GM18505 (cell line): Measurements from ENCODE around the gene MACF1.

Source experiments
- ATAC-seq: cut with Tn5 transposase; IDR thresholded peaks from one replicate; pipeline ENCODE4 v1.9.1; 2021; ENCODE audit not compliant: unreplicated experiment
- POLR2A ChIP-seq: IDR thresholded peaks from 4 replicates; pipeline ENCODE4 v1.6.1; 2011; ENCODE audit warnings: borderline replicate concordance; ENCODE audit not compliant: insufficient read depth, insufficient read length; ENCODE audit errors: extremely low read depth

MACF1 gene

DNA sequence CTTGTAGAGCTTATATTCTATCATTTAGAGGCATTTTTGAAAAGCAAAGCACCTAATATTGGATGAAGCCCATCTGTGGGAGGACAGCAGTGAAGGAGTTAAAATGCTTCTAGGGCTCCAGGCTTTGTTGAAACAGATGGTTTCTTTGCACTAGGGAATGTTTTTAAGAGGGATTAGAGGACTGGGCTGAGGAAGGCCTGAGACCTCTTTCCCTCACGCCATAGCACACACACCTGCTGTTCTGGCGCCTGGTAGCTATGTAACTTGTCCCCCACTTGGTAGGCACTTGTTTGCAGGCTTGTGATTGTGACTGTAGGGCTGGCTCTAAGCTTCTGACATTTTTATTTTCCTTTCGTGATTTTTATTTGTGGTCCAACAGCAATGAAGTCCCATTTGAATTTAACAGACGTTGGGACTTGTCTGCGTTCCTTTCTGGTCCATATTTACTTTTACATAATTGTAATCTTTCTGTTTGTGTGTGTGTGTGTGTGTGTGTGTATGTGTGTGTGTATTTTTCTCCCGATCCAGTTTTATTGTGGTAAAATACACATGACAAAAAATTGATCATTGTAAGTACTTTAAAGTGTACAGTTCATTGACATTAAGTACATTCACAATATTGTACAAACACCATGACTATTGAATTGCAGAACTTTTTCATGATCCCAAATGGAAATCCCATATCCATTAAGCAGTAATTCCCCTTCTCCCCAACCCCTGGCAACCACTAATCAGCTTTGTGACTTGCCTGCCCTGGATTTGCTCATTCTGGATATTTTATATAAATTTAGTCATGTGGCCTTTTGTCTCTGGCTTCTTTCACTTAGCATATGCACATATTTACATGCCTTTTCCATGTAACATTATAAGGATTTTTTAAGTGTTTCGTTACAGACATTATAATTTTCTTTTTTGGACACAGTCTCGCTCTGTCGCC lies 33.5 kb upstream of the MACF1 start:
- no peak for TF ChIP-seq POLR2A
- no peak for ATAC-seq

DNA sequence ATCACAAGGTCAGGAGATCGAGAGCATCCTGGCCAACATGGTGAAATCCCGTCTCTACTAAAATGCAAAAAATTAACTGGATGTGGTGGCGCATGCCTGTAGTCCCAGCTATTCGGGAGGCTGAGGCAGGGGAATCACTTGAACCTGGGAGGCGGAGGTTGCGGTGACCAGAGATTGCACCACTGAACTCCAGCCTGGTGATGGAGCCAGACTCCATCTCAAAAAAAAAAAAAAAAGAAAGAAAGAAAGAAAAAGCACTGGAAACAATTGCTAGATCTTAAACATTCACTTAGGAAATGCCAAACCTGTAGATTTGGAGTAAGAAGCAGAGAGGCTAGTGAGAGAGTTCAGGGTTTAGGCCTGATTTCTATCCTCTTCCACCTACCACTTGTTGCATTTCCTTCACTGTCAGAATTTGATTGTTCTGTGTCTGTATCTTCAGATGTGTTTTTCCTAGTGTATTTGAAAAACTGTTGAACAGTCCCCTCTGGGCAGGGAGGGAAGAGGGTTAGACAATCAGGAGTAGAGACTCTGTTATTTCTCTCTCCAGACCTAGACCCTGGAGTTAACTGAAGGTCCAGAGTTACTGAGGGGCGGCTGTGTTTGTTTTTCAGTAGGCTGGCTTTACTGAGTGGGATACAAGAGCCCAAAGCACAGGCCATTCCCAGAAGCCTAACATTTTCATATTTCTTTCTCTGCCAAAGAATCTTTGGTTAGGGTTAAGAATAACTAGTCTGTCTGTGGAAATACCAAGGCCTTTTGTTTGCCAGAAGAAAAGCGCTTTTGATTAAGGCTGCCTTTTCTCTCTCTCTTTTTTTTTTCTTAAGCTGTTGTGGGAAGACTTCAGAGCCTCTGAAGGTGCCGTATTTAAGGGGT lies 31.1 kb upstream of the MACF1 start:
- no peak for TF ChIP-seq POLR2A
- ATAC-seq = no peak

DNA sequence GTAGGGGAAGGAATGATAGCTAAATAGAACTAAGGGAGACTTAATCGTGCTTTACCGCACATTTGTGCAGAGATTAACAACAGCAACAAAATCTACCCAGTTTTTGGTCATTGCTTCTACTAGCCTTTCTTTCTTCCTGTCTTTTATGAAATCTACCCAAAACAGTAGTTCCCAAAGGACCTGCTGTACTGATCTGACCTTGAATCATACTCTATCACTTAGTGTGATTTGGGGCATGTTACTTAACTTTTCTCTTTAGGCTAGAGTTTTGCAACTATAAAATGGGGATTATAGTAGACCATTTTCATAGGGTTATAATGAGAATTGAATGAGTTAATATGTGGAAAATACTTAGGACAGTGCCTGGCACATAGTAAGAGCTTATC lies 30.5 kb upstream of the MACF1 start:
- no peak for ATAC-seq
- TF ChIP-seq POLR2A = no peak

DNA sequence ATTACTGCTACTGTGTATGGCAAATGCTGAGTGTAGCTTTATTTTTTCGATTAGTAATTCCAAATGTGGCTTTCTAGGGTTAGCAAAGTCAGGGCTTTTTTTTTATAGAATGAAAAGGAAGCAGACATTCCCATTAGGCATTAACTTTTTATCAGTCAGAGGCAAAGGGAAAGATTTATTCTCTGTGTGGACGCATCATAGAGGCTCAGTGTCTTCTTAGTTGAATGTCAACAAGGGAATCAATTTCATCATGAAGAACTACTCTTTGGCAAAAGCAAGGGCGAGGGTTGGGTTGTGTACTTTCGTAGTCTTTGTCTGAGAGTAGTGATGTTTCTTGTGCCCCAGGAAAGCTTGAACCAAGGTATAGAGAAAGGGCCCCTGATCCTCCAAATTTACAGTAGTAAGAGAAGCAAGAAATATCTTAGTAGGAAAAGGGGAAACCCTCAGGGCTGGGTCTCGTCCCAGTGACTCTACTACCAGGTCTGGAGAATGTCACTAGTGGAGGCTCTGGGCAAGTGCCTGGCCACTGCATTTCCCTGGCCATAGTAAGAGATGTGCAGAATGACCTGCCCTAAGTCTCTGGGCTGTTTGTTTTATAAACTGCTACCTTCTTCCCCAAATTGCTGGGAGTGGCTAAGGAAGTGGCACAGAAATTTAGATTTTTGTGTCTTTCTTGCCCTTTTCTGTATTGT lies 30.0 kb upstream of the MACF1 start:
- no peak for TF ChIP-seq POLR2A
- ATAC-seq = no peak

DNA sequence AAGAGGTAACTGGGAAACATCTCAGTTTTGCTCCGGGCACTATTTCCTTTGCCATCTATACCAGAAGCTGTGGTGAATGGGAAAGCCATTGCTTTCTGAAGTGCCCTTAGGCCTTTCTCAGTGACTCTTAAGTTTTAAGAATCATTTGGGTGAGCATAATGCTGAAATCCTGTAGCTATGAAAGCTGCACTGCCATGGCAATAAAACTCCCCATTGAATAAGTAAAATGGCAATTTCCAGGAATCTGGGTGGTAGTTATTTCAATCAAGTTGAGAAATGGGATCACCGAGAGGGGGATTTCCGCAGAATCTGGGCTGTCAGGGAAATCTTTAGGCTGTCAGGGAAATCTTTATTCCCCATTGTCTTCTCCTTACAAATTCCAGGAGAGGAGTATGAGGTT lies 26.8 kb upstream of the MACF1 start:
- TF ChIP-seq POLR2A = no peak
- ATAC-seq = no peak

DNA sequence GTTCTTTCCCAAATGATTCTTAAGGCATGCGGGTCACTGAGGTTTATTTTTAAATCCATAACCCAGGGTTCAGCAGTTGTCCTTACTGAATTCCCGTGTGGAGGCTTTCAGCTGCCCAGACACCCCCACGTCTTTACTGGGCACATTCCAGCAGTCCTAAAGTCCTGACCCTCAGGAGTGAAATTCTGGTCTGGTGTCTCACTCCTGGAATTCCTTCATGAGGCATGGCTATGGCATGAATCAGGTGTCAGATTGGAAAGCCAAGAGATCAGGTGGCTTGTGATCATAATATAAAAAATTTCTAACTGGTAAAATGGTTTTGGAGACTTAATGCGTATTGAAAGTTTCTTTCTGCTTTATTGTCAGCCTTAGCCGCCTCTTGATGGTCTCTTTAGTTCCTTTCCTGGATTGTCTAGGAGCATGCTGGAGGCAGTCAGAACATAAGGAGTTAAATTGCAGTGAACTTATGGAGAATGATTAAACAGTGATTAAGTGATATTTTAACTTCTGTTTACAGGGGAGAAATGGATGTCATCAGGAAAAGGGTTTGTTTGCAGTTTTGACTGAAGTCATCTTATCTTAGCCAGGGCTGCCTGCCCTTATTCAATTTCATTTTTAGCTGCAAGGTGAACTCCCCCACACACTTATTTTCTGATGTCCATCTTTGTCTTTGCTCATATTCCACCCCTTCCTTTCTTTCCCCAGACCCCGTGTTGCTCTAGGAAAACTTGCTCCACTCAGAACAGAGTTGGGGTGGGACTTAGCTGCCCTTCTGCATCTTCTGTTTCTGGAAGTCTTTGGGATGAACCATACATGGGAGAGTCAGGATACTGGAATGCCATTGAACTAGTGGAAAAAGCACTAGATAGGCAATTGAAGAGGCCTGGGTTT lies 25.7 kb upstream of the MACF1 start:
- no peak for ATAC-seq
- no peak for TF ChIP-seq POLR2A

DNA sequence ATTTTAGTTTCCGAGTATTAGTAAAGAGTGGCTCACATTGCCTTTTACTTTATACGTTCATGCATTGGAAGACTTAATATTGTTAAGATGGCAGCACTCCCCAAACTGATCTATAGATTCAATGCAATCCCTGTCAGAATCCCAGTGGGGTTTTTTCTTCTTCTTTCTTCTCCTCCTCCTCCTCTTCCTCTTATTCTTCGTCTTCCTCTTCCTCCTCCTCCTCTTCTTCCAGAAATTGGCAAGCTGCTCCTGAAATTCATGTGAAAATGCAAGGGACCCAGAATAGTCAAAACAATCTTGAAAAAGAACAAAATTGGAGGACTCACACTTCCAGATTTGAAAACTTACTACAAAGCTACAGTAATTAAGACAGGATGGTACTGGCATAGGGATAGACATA lies 23.2 kb upstream of the MACF1 start:
- TF ChIP-seq POLR2A = no peak
- ATAC-seq = no peak

DNA sequence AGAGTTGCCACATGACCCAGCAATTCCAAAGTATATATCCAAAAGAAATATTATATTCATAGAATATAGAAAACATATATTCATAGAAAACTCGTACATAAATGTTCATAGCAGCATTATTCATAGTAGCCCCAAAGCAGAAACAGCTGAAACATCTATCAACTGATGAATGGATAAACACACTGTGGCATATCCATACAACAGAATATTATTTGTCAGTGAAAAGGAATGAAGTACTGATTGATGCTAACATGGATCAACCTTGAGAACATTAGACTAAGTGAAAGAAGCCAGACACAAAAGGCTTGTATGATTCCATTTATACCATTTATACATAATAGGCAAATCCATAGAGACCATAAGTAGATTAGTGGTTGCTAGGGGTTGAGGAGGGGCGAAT lies 21.7 kb upstream of the MACF1 start:
- TF ChIP-seq POLR2A = no peak
- no peak for ATAC-seq

DNA sequence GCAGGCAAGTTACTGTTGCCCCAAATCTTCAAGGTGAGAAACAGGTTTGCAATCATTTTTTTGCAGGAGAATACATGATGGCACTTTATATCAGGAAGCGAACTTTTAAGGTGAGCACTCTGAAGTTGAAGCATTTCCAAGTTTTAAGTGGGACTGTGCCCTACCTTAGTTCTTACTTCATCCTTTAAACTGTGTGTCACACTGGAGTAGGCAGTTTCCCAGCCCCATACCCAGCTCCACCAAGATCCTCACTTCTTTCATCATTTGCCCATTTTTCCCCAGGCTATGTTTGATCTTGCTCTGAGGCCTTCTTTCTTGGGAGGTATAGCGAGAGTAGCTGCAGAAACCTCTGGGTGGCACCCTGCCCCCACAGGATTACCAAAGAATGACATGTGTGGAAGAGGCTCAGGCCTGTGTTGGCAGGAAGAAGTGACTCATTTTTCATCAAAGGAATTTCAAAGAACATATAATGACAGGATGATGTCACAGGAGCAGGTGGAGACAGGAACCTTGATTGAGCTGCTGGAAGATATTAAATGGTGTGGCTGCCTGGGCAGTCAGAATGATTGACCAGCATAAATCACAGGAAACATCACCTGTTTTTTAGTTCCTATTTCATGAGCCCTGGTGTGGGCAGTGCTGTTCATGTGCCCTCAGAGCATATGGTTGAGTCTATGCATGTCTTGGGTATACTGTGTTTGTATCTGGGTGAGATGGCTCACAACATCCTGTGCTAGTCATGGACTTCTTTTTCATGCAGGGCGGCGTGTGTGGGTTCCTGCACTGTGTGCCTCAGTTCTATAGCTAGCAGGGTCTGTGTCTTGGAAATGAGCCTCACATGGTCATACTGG lies 20.8 kb upstream of the MACF1 start:
- no peak for ATAC-seq
- TF ChIP-seq POLR2A = no peak

DNA sequence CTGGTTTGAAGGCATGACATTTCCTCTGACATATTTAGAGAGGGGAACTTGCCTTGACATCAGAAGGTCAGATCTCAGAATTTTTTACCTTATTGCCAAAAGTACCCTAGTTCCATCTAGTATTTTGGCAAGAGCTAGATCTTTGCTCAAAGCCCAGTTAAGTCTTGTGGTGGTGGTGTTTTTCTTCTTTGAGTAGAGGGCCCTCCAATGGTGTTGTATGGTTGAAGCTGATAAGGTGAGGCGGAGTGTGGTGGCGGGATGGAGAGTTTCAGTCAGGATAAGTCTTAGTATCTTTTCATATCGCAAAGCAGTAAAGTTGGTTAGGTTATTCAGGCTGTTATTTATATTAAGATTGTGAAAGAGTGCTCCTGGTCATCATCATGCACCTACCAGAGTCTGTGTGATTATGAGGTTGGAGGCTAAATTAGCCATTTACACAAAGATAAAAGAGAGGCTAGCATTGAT lies 20.1 kb upstream of the MACF1 start:
- no peak for TF ChIP-seq POLR2A
- ATAC-seq = no peak

DNA sequence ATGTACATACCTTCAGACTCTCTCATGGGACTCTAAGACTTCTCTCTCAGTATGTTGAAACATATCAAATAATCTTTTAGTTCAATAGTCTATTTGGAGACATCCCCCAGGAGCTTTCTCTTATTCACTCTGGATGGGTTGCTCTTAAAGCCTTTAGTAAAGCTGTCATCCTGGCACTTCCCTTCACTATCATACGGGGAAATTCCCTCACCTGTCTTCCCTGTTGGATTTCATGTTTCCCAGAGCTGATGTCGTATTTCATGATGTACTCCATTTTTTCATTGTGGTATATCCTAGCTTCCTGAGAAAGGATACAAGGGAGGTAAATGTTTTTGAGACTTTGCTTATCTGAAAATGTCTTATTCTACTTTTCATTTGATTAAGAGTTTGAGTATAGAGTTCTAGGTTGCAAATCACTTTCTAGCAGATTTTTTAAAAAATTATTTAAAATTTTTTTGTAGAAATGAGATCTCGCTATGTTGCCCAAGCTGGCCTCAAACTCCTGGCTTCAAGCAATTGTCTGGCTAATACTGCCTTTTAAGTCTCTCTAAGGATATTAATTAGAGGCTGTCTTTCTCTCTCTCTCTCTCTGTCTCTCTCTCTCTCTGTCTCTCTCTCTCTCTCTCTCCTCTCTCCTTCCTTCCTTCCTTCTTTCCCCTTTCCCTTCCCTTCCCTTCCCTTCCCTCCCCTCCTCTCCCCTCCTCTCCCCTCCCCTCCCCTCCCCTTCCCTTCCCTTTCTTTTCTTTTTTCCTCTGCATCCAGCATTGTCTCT lies 17.0 kb upstream of the MACF1 start:
- ATAC-seq = no peak
- TF ChIP-seq POLR2A = no peak
